ENCODE measurements around the gene ARMC10. TPM values are rescaled to one million over a fixed set of nuclear protein-coding genes. Genes with fewer than 3 reads are reported as not detected.

Gene ARMC10
- total and polyA plus RNA-seq, 9 of the 15 experiments (the other 6 are each of a cell fraction or from before 2014, with no cell fraction given), result 17.0 to 113 (median 72.6) TPM

DNA sequence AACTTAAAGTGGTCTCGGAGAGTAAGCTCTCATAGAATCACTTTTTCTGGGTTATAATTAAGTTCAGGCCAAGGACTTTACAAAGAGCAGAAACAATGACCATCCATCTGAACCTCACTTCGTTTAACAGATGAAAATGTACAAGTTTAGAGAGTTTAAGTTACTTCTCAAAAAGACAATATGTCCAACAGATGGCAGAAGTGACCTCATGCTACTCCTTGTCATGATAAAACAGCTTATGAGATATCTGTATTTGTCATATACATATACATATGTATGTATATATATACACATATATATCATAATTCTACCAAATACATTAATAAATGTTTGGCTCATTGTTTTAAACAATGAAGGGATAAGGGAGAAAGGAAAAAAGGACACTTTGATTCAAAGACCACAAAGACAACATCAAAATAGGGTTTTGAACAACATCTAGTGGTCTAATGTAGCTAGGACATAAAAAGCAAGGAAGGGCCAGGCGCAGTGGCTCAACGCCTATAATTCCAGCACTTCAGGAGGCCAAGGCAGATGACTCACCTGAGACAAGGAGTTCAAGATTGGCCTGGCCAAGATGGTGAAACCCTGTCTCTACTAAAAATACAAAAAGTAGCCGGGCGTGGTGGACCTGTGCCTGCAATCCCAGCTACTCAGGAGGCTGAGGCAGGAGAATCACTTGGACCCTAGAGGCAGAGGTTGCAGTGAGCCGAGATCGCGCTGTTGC lies 56.1 kb downstream of the ARMC10 start:
- 62% methylated on average over 9 of the region's 9 CpGs for WGBS (ENCODE audit: insufficient coverage, low coverage, missing lambda C conversion rate)
- CTCF ChIA-PET (ENCODE audit: low intra/inter-chr PET ratio), result no interaction called here
- Histone ChIP-seq H3K9me1 (ENCODE audit: control insufficient read depth, insufficient read depth, low read length) (no peaks in the 10 kb centered on the region), H3K27ac (ENCODE audit: extremely low read depth, low read depth, low read length) (no peak overlapping the region), H3K4me3 (no peak overlapping the region), H3K9ac (ENCODE audit: insufficient read depth in 1 of 2, low read depth in 2 of 2, low read length in 2 of 2) (no peak overlapping the region), H2AFZ (ENCODE audit: low read depth, low read length) (no peak overlapping the region), H3K27me3 (ENCODE audit: control insufficient read depth in 2 of 2, insufficient read depth in 2 of 2, low read length in 2 of 2) (no peaks in the 10 kb centered on the region), H3K4me1 (replicated peaks in 1 of 2; ENCODE audit: control insufficient read depth in 2 of 2, insufficient read depth in 2 of 2, low read length in 2 of 2) (peaks cover 2 to 8% of the 10 kb centered on the region in 2 experiments; a peak in 3 of 5 replicates), H4K20me1 (replicated peaks; ENCODE audit: control insufficient read depth, insufficient read depth, low read length) (no peaks in the 10 kb centered on the region), H3K36me3 (ENCODE audit: control insufficient read depth, insufficient read depth, low read length) (peaks cover 17% of the 10 kb centered on the region), H3K9me3 (replicated peaks; ENCODE audit: control insufficient read depth, insufficient read depth, low read depth, low read length) (no peaks in the 10 kb centered on the region), H3K4me2 (ENCODE audit: insufficient read depth, low read length) (no peak overlapping the region), H3K79me2 (ENCODE audit: control insufficient read depth, insufficient read depth, low read length) (peaks cover 6% of the 10 kb centered on the region; the same call in 1 of the 3 replicates)
- DNase-seq (ENCODE audit: extremely low read depth in 1 of 4, low spot score in 3 of 4), result no peak
- FAIRE-seq, result no peak
- TF ChIP-seq, protein P1, sequence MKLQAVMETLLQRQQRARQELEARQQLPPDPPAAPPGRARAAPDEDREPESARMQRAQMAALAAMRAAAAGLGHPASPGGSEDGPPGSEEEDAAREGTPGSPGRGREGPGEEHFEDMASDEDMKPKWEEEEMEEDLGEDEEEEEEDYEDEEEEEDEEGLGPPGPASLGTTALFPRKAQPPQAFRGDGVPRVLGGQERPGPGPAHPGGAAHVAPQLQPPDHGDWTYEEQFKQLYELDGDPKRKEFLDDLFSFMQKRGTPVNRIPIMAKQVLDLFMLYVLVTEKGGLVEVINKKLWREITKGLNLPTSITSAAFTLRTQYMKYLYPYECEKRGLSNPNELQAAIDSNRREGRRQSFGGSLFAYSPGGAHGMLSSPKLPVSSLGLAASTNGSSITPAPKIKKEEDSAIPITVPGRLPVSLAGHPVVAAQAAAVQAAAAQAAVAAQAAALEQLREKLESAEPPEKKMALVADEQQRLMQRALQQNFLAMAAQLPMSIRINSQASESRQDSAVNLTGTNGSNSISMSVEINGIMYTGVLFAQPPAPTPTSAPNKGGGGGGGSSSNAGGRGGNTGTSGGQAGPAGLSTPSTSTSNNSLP (IDR thresholded peaks at IDR 0.05; ENCODE audit: borderline replicate concordance, low read depth, low read length), result no peak
- TF ChIP-seq, protein P2, sequence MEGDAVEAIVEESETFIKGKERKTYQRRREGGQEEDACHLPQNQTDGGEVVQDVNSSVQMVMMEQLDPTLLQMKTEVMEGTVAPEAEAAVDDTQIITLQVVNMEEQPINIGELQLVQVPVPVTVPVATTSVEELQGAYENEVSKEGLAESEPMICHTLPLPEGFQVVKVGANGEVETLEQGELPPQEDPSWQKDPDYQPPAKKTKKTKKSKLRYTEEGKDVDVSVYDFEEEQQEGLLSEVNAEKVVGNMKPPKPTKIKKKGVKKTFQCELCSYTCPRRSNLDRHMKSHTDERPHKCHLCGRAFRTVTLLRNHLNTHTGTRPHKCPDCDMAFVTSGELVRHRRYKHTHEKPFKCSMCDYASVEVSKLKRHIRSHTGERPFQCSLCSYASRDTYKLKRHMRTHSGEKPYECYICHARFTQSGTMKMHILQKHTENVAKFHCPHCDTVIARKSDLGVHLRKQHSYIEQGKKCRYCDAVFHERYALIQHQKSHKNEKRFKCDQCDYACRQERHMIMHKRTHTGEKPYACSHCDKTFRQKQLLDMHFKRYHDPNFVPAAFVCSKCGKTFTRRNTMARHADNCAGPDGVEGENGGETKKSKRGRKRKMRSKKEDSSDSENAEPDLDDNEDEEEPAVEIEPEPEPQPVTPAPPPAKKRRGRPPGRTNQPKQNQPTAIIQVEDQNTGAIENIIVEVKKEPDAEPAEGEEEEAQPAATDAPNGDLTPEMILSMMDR (IDR thresholded peaks at IDR 0.05 in 2 of 3, conservative IDR thresholded peaks at IDR 0.05 in 1 of 3; ENCODE audit: insufficient read depth in 2 of 3, low read depth in 1 of 3, low read length in 3 of 3), result peak in 1 of 3 experiments; percentile 16; a peak in 2 of 6 replicates
- TF ChIP-seq ZNF408 (CRISPR knock-in tag; IDR thresholded peaks at IDR 0.05; ENCODE audit: low read depth), result no peak
- no peak for TF ChIP-seq RBM17 (IDR thresholded peaks at IDR 0.05; ENCODE audit: borderline replicate concordance, low read depth, low read length)
- TF ChIP-seq NBN (IDR thresholded peaks at IDR 0.05; ENCODE audit: low read depth), result no peak
- POLR2A ChIA-PET, result interaction anchor here (1.8 kb wide), 1 partner anchor 10 kb away, joined by 14 read pairs; no protein-coding TSS in a partner anchor
- intact Hi-C loops (cut with micrococcal nuclease) (no loop called here), in situ Hi-C loops (cut with MboI) (no loop called here)
- ATAC-seq, result peak; percentile 28; the same call in 1 of the 3 replicates
- no TSS peak for BruUV-seq (replicated peaks)

Measured in K562 (cell line).